CD1c-positive myeloid dendritic cell (primary cell): ENCODE measurements around the gene FBXL7.

Experiments
- DNase-seq: peaks from one replicate; pipeline ENCODE4 v3.0.0-alpha.2; 2016; ENCODE audit errors: extremely low spot score

The FBXL7 gene

DNA sequence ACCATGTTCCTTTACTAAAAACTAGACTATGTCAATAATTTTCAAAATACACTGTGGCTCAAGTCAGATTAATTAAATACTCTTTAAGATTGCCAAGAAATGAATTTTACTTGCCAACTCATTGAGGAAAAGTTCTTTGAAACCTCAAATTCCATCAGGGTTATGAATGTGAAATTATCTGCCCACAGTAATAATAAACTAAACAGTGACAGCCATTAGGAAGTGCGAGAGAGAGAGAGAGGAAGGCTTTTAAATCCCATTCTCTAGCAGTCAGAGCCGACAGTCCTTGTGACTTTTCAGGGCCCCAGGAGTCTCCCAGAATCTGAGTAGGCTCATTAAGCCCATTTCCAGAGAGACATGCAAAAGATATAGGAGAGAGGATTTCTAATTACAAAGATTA, 443.5 kb downstream of the FBXL7 start:
- DNase-seq: no peak

DNA sequence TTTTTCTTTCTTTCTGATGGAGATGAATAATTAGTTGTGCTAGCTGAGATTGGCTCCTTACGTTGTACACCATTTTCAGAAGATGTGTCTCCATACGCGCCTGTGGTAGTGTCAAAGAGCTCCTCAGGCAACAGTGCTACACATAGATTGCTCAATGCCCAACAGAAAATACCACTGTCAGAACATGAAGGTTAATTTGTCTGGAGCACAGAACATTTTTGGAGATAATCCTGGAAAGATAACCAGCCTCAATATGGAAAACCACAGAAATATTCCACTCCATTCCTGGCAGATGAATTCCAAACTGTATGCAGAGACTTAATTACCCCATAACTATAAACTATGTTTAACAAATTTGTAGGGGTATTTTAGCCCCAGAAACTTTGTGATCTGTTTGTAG, 446.0 kb downstream of the FBXL7 start:
- DNase-seq: no peak

DNA sequence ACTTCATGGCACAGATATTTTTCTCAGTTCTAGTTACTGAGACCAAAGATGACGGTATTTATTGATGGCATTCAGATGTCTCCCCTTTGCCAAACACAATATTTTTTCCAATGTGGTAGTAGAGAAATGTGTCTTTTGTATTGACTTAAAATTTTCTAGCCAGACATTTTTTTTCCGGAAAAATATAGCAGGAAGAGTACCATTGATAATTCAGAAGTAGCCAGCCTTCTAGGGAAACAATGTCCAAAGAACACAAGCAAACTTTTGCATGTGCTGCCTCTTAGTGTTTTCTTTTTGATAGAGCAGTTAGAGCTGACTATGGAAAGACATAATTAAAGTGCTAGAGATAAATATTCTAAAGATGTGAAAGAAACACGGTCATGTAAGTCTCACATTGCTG, 448.2 kb downstream of the FBXL7 start:
- no peak for DNase-seq

DNA sequence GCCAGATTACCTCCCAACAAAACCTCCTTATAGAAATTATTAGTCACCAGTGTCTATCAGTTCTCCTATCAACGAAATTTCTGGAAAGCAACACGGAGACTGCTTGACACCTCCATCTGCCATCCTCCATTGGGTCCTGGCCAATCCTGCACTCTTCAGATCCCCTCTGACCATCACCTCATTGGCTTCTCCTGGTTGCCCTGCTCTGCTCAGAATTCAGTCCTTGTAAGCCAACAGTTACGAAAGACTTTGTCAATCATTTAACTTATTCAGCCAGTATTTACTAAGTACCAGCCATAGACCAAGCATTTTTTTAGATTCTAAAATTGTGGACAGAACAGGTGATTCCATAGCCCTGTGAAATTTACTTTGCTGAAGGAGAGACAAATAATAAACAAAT, 451.1 kb downstream of the FBXL7 start:
- no peak for DNase-seq

DNA sequence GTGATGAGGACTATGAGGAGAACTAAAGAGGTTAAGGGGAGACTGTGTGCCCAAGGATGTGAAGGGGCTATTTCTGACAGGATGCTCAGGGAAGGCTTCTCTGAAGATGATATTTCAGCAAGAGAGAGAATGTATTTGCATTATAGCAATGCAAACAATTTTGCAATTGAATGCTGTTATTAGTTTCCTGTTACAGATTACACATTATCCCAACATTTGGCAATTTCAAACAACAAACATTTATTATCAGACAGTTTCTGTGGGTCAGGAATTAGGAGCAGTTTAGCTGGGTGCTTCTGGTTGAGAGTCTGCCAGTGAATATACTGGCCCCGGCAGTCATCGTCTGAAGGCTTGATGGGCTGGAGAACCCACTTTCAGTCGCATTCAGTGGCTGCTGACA, 451.6 kb downstream of the FBXL7 start:
- no peak for DNase-seq

DNA sequence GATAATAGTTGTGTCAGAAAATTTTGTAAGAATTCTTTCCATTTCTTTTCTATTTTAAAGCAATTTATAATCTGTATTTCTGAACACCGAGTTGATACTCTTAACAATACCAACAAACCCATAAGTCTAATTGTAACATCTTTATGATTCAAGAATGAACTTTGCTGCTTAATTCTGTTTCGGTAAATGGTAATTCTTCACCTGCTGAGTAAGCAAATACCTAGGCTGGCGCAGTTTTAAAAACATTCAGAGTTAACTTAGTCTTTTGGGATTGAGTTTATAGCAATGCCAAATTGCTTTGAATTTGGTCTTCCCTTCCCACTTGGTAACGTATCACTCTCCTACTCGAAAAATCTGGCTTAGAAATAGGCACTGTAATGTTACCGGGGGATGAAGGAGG, 456.6 kb downstream of the FBXL7 start:
- no peak for DNase-seq

DNA sequence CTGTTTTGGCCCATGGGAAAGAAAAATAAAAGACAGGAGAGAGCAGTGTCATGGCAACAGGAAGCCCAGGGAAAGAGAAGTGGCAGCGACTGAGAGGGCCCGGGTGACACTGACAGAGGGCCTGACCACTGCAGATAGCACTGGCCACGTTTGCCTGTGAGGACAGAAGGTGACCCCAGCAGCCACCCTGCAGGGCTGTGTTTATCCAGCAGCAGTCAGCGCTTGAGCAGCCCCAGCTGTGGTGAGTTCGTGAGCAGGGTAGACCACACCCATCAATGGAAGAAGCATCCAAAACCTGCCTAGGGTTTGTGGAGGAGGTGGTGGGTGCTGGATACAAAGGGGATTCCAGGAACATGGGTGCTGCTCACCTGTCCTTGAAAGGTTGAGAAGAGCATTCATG, 457.1 kb downstream of the FBXL7 start:
- DNase-seq: no peak

DNA sequence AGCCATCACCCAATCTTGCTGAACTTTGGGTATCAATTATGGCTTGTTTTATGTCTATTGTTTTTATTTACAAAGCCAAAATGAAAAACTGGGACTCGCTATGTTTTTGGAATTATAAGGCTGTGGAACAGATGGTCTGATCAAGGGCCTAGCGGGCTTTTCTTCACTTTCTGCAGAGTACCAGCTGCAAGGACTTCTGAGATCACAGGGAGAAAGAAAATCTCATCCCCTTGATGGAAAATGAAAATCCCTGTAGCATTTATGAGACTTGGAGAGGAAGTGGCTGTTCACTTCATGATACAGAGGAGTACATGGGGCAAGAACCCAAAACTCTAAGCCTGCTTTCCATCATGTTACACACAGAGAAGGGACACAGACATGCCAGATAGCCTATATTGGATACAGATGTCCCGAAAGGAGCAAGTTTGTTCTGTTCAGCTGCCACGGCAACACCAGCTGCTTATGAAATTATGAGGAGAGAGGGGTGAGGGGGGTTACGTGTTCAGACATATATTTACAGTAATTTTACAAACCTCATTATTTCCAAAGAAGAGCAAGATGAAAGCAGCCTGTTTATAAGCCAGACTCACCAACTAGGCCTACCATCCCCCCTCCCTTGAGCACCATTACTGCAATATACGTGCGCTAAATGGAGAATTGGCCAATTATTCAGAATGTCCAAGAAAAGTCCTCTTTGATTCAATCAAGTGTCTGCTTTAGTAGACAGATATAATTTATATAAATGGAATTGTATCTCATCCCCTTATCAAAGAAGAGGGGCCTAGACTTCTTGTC, 459.6 kb downstream of the FBXL7 start:
- no peak for DNase-seq

DNA sequence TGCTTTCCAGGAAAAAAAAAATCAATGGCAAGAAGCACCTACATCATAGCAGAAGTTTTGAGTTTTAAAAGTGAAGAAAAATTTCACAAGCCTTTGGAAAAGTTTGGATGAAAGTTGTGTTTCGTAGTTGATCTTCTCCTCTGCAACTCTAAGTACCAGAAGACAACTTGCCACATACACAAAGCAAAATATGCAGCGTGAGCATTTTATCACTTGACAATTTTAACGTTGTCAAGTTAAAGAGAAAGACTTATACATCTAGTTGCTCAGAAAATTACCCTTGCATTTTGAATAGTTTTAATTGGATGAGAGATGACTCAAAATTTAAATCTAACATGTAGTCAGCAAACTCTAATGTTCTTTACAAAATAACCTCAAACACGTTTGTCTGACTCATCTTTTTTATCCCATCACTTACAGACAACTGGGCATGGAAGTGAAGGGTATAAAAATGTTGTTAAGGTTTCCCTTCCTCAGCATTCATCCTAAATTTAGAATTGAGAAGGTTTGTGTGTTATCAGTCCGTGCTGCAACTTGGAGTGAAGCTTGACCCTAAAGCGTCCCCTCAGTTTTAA, 466.2 kb downstream of the FBXL7 start:
- no peak for DNase-seq

DNA sequence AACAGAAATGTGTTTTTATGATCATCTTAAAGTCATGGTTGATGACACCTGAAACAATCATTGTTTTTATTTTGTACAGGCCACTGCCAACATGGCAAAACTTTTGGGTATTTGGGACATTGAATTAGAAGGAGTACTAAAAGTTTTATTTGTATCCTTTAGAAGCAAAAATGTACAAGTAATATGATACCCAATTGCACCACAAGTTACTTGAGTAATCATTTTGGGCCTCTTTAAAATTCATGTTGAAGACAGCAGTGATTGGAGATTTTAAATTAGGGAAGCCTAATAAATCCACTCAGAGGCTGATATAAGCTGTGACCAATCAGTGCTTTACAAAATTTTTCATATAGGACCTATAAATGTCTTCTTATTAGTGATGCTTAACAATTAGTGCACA, 466.7 kb downstream of the FBXL7 start:
- DNase-seq: no peak

DNA sequence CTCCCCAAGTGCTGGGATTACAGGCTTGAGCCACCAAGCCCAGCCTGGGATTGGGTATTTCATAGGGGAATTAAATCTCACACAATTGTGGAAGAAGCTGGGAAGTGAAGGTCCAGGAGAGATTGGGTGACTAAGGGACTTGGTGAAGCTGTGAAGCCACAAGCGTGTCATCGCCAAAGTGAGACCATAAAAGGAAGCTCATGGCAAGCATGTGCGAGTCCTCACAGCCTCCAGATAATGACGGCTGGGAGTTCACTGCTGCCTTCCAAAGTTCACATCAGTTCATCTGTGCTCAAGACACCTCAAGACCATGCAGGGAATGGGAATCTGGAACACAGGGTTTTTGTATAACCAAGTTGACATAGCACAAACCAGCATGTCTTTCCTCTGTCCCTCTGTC, 469.0 kb downstream of the FBXL7 start:
- DNase-seq: no peak

DNA sequence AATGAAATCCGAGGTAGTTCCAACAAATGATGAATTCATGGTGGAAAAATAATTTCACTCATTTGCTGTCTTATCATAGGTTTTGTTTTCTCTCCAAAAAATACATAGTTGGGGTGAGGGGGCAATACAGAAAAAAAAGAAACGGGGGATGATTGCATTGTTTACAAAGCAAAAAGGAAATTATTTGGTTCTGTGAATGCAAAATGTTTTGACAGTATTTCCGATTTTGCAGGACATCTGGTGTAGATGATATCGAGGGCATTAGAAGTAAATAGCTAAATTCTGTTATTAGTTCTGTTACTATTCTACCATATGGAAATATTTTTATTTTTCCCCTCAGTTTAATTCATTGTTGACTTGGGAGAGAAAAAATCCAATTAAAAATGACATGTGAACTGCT, 477.9 kb downstream of the FBXL7 start:
- no peak for DNase-seq

DNA sequence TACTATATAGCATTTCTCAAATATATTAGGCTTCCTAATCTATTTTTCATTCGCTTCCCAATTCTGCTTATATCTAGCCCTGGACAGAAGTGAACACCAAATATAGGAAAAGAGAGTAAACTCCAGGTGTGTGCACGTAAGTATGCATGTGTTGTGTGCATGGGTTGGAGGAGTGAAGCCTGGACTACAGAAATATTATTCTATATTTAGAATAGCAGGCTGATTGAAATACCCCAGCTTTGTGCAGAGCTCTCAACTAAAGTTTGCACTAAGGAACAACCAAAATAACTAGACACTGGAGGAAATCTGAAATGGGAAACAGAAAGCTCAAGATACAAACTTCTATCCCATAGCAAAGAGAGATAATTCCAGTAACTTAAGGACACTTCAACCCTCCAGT, 480.9 kb downstream of the FBXL7 start:
- DNase-seq: no peak

DNA sequence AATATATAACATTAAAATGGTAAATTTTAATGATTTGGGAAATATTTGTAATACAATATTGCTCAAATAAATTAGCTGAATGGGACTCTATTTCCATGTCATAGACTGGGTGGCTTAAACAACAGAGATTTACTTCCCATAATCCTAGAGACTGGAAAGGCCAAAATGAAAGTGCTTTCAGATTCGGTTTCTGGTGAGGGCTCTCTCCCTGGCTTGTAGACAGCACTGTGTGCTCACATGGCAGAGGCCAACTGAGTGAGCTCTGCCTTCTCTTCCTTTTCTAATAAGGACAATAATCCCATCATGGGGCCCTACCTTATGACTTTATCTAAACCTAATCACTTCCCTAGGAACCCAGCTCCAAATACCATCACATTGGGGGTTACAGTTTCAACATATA, 483.4 kb downstream of the FBXL7 start:
- DNase-seq: no peak
